ENCODE data around the gene MTNR1B. TPM values are rescaled to one million over a fixed set of nuclear protein-coding genes. Genes with fewer than 3 reads are reported as not detected.

Gene MTNR1B
- not detected in 2 replicates for total RNA-seq

GRCh38 chr11:92969634-92970347, at the start of gene MTNR1B:
Gene MTNR1B, plus strand, starts transcription at chr11:92969651. Its CDS starts 75 bp downstream, at chr11:92969726.
- Histone ChIP-seq H3K27me3 (ENCODE audit: control insufficient read depth, insufficient read depth, low read length) (peaks cover 13% of the 10 kb centered on the region), H3K4me3 (ENCODE audit: low read depth, low read length) (peak within 1 kb of the TSS; percentile 22), H3K36me3 (ENCODE audit: control insufficient read depth, insufficient read depth, low read length) (no peaks in the 10 kb centered on the region)
- no peak for TF ChIP-seq CTCF (IDR thresholded peaks at IDR 0.05; ENCODE audit: insufficient read depth, low read length, poor library complexity, severe bottlenecking)
- DNase-seq (ENCODE audit: low read depth) = no peak

- no peak for DNase-seq (ENCODE audit: low read depth)
- Histone ChIP-seq H3K4me3 (ENCODE audit: low read depth, low read length) (no peak overlapping the region), H3K36me3 (ENCODE audit: control insufficient read depth, insufficient read depth, low read length) (no peaks in the 10 kb centered on the region), H3K27me3 (ENCODE audit: control insufficient read depth, insufficient read depth, low read length) (no peaks in the 10 kb centered on the region)
- TF ChIP-seq CTCF (IDR thresholded peaks at IDR 0.05; ENCODE audit: insufficient read depth, low read length, poor library complexity, severe bottlenecking) = no peak
Measured at GRCh38 chr11:92920331-92920730, 49.1 kb upstream of the MTNR1B start.

GRCh38 chr11:92922731-92923130, 46.7 kb upstream of the MTNR1B start:
- DNase-seq (ENCODE audit: low read depth) = no peak
- no peak for TF ChIP-seq CTCF (IDR thresholded peaks at IDR 0.05; ENCODE audit: insufficient read depth, low read length, poor library complexity, severe bottlenecking)
- no peak overlapping the region for H3K4me3 ChIP-seq (ENCODE audit: low read depth, low read length)
- no peaks in the 10 kb centered on the region for H3K36me3 ChIP-seq (ENCODE audit: control insufficient read depth, insufficient read depth, low read length)
- H3K27me3 ChIP-seq (ENCODE audit: control insufficient read depth, insufficient read depth, low read length) = no peaks in the 10 kb centered on the region

- no peak overlapping the region for H3K4me3 ChIP-seq (ENCODE audit: low read depth, low read length)
- no peak for TF ChIP-seq CTCF (IDR thresholded peaks at IDR 0.05; ENCODE audit: insufficient read depth, low read length, poor library complexity, severe bottlenecking)
- H3K27me3 ChIP-seq (ENCODE audit: control insufficient read depth, insufficient read depth, low read length) = no peaks in the 10 kb centered on the region
- H3K36me3 ChIP-seq (ENCODE audit: control insufficient read depth, insufficient read depth, low read length) = no peaks in the 10 kb centered on the region
- DNase-seq (ENCODE audit: low read depth) = no peak
Measured at GRCh38 chr11:92929246-92929645, 40.2 kb upstream of the MTNR1B start.

GRCh38 chr11:92929653-92930052, 39.8 kb upstream of the MTNR1B start:
- no peak for TF ChIP-seq CTCF (IDR thresholded peaks at IDR 0.05; ENCODE audit: insufficient read depth, low read length, poor library complexity, severe bottlenecking)
- no peaks in the 10 kb centered on the region for H3K27me3 ChIP-seq (ENCODE audit: control insufficient read depth, insufficient read depth, low read length)
- H3K4me3 ChIP-seq (ENCODE audit: low read depth, low read length) = no peak overlapping the region
- H3K36me3 ChIP-seq (ENCODE audit: control insufficient read depth, insufficient read depth, low read length) = no peaks in the 10 kb centered on the region
- no peak for DNase-seq (ENCODE audit: low read depth)

All from kidney epithelial cell (primary cell).